Colon (tissue), 2 donors: ENCODE results near the gene CCL21.

Experiments
- FAIRE-seq: peaks from 2 replicates; lab custom pipeline; 2012; peaks lifted over from hg19 to GRCh38; lab: Jason Lieb, UNC
- donor health status: control.
- donor health status: control.

CCL21 gene

GRCh38 chr9:34707130-34707529, 2.8 kb downstream of the CCL21 start:
- no peak for FAIRE-seq

GRCh38 chr9:34701769-34702736, 7.9 kb downstream of the CCL21 start:
- FAIRE-seq: no peak

GRCh38 chr9:34701023-34701768, 8.7 kb downstream of the CCL21 start:
- no peak for FAIRE-seq

GRCh38 chr9:34694811-34695210, 15.1 kb downstream of the CCL21 start:
- no peak for FAIRE-seq

GRCh38 chr9:34693560-34693959, 16.4 kb downstream of the CCL21 start:
- no peak for FAIRE-seq

- FAIRE-seq: no peak
Observed at GRCh38 chr9:34691936-34692315, 18.0 kb downstream of the CCL21 start.

- no peak for FAIRE-seq
Observed at GRCh38 chr9:34690983-34691935, 18.7 kb downstream of the CCL21 start, which contains the start of gene CCL19. Gene CCL19 (minus strand): TSS chr9:34691276. CDS start chr9:34691139, 137 bp downstream.

- no peak for FAIRE-seq
Observed at GRCh38 chr9:34689512-34689911, 20.4 kb downstream of the CCL21 start.

GRCh38 chr9:34689116-34689470, 20.8 kb downstream of the CCL21 start:
- FAIRE-seq: no peak

- no peak for FAIRE-seq
Observed at GRCh38 chr9:34688329-34689115, 21.4 kb downstream of the CCL21 start.

- FAIRE-seq: no peak
Observed at GRCh38 chr9:34687276-34688030, 22.5 kb downstream of the CCL21 start.

- no peak for FAIRE-seq
Observed at GRCh38 chr9:34686732-34687131, 23.2 kb downstream of the CCL21 start.

- FAIRE-seq: no peak
Observed at GRCh38 chr9:34686231-34686630, 23.7 kb downstream of the CCL21 start.

GRCh38 chr9:34685591-34685990, 24.3 kb downstream of the CCL21 start:
- FAIRE-seq: no peak

GRCh38 chr9:34684816-34685215, 25.1 kb downstream of the CCL21 start:
- FAIRE-seq: no peak

- FAIRE-seq: no peak
Observed at GRCh38 chr9:34684145-34684544, 25.8 kb downstream of the CCL21 start.

GRCh38 chr9:34675869-34676268, 34.1 kb downstream of the CCL21 start:
- no peak for FAIRE-seq

- no peak for FAIRE-seq
Observed at GRCh38 chr9:34675048-34675714, 34.8 kb downstream of the CCL21 start.

- FAIRE-seq: no peak
Observed at GRCh38 chr9:34674440-34674839, 35.5 kb downstream of the CCL21 start.

- FAIRE-seq: no peak
Observed at GRCh38 chr9:34671307-34671706, 38.6 kb downstream of the CCL21 start.
